NCI-H1417 treated with DMSO at 0.1 percent for 48 hours (cell line): ENCODE results near the gene ACTG1.

Source experiments
- DNase-seq: peaks from one replicate; lab custom pipeline; 2025; lab: John Stamatoyannopoulos, UW

ACTG1 gene

DNA sequence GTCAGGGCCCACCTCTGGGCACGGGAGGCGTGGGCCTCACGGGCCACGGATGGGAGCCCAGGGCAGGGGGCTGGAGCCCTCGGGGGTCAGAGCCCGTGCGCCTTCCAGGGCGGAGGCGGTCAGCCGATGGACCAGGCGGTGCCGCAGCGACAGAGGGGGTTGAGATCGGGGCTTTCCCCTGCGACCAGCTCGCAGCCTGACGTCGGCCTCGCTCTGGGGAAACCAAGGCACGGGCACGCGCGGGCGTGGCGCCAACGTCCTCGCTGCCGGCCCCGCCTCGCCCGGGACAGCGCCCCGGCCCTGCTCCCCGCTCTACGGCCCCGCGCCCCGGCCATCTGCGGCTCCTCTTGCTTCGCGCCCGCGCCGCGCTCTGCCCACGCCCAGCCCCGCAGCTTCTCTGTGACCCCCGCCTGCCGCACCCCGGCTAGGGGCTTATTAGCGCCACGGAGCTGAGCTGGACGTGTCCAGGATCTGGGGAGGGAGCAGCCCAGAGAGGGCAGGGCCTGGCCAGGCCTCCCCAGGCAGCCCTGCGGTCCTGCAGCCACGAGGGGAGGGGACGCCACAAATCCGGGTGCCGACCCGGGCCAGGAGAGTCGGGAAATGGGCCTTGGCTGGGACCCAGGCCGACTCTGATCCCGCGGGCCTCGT lies 13.5 kb downstream of the ACTG1 start:
- DNase-seq = no peak

DNA sequence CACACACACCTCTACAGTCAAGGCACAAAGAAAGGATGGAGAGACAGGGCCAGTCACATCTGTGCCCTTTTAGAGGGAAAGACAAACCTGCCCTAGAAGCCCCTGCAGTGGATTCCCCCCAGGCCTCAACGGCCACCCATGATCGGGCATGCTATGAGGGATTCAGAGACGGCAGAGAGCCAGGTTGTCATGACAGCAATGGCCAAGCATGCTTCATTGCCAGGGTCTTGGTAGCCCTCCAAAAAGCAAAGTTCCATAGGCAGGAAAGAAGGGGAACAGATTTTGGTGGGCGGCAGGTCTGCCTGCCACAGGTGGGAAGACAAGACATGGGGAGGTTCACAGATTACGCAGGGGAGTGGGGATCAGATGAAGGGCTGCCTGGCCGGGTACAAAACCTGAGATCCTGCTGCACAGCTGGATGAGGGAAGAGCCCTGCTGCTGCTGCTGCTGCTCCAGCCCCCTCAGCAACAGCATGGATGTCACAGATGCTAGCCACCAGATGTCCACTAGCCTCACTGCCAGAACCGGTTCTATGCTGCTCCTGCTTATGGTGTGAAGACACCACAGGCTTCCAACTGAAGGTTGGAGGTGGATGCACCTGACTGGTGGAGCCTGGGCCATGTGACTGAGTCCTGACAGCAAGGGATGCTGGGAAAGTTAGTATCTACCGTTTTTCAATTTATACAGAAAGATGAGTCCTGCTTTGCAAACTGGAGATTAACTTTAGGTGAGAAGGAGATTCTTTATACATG lies 17.8 kb downstream of the ACTG1 start:
- no peak for DNase-seq

DNA sequence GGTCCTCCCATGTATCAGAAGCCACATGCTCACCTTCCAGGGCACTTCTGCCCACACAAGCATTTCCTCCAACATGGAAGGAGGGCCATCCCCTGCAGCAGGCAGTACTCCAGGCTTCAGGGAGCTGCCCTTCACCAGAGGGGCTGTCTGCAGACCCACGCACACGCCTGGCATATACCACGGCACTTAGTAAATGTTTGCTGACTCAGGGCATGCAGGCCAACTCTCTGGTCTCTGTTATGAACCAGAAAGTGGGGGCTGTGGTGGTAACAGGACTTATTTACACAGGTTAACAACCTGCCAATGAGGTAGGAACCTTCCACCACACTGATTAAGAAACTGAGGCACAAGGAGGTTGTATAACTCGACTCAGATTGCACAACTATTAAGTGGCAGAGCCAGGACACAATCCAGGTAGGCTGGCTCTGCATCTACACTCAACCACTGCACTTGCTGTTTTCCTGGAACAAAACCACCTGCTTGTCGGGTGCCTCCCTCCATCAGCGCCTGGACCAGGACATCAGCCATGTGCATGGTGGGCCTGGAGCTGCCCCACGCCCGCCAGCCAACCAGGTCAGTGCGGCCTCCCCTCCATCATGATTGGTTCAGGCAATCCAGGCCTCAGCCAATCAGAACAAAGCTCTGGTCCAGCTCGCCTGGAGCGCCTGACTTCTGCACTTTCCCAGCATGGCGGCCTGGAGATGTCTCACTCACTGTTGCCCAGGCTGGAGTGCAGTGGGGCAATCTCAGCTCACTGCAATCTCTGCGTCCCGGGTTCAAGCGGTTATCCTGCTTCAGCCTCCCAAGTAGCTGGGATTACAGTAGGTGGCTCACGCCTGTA lies 19.2 kb downstream of the ACTG1 start:
- DNase-seq = no peak

DNA sequence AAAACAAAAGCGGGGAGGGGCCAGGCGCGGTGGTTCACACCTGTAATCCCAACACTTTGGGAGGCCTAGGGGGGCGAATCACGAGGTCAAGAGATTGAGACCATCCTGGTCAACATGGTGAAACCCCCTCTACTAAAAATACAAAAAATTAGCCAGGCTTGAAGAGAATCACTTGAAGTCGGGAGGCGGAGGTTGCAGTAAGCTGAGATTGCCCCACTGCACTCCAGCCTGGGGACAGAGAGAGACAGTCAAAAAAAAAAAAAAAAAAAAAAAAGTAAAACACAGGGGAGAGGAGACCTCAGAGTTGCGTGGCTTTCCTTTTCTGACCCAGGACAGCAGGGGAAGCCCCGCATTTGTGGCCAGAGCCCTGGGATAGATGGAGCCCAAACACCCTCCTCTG lies 19.9 kb downstream of the ACTG1 start:
- DNase-seq = no peak

DNA sequence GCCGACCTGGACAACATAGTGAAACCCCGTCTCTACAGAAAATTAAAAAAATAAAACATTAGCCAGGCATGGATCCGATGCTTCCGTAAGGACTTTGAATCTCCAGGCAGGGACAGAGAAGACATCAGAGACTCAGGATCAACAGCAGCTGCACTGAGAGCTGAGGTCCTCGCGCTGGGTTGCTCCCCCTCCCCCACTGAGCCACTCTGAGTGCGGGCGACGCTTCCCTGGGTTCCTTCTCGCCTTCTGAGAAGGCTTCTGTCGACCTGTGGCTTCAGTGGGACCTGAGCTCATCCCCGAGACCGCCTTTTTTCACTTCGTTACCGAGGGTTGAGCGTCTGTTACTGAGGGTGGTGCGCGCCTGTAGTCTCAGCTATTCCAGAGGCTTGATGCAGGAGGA lies 20.4 kb downstream of the ACTG1 start:
- DNase-seq = no peak

DNA sequence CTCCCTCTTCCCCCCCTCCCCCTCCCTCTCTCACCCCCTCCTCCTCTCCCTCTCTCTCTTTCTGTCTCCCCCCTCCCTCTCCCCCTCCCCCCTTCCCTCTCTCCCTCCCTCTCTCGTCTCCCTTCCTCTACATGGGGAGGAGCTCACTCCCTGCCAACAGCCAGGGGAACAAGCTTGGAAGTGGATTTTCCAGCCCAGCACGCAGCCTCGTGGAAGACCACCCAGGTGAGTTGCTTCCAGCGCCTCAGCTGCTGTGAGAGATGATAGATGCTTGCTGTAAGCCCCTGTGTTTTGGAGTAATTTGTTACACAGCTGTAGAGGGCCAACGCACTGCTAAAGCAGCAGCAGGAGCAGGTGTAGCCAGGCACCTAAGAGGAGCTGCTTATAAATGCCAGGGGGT lies 20.8 kb downstream of the ACTG1 start:
- DNase-seq = no peak

DNA sequence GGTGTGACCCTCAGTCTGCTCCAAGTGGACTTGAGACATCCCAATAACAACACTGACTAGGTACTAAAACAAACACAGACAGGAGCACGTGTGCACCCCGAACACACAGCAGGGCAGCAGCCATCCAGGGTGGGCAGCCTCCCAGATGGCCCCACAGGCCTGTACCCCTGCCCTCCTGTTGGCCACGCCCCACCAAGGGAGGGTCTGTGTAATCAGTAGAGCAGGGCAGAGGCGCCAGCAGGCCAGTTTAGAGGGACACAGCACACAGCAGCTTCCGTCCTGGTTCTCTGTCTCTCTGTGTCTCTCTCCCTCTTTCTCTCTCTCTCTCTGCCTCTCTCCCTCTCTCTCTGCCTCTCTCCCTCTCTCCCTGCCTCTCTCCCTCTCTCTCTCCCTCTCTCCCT lies 21.4 kb downstream of the ACTG1 start:
- DNase-seq = no peak

DNA sequence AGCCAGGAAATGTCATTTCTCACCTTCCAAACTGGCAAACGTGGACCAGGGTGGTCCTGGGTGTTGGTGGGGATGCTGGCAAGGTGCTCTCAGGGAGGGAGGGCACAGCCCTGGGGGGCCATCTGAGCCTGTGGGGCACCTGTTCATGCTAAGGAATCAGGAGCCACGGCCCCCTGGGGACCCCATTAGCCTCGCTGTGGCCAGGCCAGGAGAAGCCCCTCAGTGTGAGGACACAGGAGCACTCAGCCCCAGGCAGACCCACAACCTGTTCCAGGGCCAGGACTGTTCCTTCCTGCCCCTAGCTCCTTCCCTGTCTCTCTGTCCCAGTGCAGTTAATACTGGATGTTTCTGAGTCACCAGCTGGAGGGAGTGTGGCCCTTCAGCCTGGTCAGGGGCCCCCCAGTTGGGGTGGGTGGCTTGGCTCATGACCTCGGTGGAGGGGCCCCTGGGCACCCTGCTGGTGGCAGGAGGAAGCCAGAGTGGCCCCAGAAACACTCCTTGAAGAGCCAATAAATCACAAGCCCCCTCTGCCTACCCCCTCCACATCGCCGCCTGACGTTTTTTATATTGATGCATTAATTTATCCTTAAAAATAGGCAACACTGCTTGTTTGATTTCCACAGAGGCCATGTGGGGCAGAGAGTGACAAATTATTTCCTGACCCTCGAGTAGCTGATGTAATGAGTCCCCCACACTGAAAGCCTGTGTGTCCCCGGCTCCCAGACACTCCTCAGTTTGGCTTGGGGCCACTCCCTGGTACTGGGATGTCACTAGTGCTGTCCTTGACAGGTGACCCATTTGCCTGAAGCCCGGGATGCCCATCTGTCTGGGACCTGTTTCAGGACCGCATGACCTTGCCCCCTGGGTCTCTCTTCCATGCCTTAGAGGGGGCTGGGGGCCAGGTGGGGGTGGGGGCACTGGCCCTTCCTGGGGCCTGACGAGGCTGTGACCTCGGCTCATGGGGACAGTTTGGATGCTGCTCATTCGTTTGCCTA lies 22.3 kb downstream of the ACTG1 start:
- DNase-seq = no peak

DNA sequence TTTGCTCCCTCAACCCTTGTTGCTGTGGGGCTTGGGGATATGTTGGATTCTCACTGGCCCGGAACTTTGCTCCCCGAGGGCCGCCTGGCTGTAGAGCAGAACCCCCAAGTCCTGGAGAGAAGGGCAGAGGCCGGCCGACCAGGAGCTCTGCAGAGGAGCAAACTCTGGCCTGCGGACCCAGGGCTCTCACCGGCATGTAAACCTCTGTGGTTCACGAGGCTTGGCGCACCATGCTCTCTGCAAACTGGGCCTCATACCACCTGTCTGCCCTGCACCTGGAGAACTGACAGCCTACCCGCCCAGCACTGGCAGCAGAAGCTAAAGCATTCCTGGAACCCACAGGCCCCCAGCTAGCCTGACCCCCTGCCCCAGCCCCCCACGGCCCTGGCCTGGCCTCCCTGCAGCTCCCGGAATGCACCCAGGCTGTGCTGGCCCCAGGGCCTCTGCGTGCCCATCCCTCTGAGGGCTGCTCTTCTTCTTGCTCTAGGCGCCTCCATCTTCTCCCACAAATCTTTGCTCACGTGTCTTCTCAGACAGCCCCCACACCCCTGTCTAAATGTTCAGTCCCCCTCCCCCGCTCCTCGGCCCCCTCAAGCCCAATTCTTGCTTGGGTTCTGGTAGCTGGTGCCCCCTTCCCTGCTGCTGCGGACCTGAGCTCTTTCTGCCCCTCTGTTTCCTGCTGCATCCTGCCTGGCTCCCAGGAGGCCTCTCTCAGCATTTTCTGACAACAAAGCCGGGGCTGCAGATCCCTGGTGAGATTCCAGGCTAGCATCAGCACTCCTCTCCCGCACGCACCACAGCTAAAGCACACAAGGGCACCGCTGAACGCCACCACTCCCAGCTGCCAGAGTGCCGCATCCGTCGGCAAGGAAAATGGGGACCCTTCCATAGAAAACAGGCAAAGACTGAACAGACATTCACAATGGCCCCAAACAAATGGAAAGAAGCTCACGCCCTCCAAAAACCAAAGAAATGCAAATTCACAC lies 23.3 kb downstream of the ACTG1 start:
- no peak for DNase-seq

DNA sequence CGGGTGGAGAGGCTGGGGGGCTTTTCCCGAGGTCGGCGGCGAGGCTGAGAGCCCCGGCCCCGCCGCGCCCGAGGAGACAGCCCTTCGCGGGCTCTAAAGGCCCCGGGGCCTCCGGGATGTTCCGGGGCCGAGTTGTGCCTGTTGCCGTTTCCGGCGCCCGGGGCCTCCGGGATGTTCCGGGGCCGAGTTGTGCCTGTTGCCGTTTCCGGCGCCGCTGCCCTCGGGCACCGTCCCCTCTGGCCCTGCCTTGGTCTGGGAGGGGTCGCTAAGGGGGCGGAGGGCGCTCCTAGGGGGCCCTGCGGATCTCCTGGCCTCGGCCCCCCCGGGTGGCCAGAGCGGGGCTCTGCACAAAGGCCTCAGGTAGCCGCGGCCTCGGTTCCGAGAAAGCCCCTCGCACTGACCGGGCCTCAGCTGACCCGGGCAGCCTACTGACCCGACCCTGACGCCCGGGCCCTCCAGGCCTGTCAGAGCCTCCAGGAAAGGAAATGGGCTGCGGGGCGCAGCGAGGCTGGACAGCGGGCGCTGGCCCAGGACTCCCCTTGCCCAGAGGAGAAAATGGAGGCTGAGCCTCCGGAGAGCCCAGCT lies 24.2 kb downstream of the ACTG1 start:
- DNase-seq = no peak

DNA sequence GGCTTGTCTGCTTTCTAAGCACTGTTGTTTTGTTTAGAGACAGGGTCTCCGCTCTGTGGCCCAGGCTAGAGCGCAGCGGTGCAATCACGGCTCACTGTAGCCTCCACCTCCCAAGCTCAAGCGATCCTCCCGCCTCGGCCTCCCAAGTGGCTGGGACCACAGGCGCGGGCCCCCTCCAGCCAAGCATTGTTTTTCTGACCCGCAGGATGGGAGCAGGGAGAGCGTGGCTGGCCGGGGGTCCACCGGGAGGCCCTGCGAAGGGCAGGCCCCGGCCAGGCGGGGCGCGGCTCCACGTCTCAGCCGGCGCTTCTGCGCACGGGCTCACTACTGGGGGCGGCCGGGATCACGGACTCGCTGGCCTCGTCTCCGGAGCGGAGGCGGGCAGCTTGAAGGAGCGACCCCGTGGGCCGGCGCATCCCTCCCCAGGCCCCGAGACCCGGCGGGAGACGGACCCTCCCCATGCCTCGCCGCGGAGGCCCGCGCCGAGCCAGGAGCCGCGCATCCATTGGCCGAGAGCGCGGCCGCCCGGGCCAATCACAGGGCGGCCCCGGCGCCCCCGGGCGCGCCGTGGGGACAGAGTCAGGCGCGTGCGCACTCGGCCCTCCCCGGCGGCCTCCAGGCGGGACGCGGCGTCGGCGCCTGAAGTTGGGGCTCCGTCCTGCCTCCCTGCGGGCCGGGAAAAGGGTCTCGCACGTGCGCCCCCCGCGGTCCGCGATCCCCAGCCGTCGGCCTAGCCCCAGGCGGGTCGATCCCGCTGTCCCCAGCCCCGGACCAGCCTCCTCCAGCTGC lies 24.9 kb downstream of the ACTG1 start:
- no peak for DNase-seq

DNA sequence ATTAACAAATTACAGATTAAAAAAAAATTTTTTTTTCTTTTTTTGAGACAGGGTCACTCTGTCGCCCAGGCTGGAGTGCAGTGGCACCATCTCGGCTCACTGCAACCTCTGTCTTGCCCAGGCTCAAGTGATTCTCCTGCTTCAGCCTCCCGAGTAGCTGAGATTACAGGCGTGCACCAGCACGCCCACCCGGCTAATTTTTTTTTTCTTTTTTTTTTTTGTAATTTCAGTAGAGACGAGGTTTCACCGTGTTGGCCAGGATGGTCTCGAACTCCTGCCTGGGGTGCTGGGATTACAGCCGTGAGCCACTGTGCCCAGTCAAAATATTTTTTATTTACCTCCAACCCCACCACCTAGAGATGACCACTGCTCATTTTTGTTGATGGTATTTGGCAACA lies 25.5 kb downstream of the ACTG1 start:
- DNase-seq = no peak

DNA sequence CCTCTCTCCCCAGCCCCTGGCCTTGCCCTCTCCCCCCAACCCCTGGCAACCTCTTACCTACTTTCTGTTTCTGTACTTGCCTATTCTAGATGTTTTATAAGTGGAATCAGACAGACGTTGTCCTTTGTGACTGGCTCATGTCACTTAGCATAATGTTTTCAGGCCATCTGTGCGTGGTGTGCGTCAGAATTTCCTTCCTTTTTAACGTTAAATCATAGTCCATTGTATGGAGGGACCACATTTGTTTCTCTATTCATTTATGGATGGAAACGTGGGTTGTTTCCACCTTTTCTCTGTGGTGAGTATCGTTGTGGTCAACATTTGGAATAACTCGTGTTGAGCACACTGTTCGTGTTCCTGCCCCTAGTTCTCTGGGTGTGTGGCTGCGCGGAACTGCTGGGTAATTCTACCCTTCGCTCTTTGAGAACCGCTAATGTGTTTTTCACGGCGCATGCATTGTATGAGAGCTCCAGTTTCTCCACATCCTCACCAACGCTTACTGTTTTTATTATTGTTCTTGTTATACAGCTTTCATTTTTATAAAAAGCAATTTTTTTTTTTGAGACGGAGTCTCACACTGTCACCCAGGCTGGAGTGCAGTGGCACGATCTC lies 26.3 kb downstream of the ACTG1 start:
- no peak for DNase-seq

DNA sequence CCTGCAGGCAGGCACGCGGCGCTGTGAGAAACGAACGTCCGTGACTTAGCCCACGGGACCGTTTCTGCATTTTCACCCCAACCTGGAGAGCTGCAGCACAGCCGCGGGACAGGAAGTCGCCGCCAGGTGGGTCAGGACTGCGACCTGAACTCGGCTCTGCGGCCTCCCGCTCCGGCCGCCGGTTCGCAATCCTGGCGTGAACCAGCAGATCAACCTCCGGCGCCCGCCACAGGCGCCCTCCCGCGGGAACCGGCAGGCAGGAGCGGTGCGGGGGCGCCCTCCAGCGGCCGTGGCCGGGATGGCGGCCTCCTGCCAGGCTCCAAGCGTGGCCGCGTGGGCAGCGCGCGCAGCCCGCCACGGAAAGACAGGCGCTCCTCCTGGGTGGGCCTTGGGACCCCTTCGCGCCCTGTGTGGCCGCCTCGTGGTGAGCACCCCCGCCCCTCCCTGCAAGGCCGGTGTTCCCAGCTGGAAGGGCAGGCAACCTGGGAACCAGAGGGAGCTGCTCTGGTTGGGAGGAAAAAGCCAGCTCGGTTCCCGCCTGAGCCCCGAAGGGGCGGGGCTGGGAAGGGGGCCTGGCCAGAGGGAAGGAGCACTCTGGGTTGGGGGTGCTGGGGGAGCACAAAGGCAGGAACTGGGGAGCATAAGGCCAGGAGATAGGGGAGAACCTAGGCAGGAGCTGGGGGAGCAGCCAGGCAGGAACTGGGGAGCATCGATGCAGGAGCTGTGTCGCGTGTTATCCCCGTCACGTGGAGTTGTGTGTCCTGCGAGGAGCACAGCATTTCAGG lies 28.2 kb downstream of the ACTG1 start:
- peak; percentile 22 for DNase-seq

DNA sequence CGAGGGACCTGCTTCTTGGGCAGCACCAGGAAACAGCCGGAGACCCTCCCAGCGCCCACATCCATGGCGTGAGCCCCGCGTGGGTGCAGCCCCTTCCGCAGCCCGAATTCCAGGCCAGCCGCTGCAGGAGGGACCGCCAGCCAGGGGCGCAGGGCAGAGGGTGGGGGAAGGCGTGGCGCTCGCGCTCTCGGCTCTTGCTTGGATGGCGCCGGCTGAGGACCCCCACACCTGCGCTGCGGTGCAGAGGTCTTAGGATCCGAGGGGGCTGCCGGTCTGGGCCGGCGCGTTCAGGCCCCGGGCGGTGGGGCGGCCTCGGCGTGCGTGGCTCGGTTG lies 28.8 kb downstream of the ACTG1 start:
- no peak for DNase-seq

DNA sequence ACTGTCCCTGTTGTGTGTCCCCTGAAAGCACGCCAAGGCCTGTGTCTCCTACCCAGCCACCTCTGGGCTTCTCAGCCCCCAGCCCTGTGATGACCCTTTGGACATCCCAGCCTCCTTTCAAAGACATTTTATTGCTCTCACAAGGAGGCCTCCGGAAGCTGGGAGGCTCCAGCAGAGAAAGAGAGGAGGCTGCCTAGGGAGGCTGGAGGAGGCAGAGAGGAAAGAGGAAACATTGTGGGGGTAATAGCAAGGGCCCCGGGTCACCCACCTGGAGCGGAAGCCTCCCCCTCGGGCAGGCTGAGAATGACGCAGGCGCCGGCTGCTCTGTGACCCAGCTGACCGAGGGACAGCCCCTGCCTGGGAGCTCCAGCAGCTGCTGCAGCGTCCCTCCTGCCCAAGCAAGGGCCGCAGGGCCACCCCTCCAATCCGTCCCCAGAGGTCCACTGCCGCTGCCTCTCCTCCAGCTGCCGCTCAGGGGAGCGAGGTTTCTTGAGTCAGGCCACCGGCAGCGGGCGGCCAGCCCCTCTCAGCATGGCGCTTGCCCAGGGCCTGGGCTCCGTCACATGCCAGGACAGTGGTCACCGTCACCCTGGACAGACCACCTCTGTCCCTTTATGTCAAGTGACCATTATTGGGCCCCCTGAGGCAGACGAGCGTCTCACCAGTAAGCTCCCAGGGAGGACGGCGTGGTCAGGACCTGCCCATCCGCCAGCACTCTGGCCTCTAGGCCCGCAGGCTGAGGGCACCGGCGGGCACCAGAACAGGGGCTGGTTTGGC lies 29.3 kb downstream of the ACTG1 start:
- DNase-seq = no peak

DNA sequence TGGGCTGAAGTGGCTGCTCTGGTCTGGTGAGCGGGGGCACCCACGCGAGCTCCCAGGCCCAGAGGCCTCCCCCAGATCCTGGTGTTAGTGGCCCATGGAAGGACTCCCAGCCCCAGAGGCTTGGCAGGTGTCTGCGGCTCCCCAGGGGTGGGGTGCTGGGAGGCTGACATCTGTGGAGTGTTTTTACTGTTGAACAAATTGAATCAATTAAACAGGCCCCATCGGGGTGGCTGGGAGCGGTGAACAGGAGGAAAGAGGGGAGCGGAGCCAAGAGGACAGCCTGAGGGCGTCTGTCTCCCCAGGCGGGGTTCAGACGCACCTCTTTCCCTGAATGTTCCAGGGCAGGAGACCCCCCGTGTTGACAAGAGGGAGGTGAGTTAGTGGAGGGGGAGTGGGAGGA lies 29.9 kb downstream of the ACTG1 start:
- no peak for DNase-seq
